ENCODE data around the gene CTIF. TPM values are rescaled to one million over a fixed set of nuclear protein-coding genes. Genes with fewer than 3 reads are reported as not detected.
A peak's percentile ranks its signal among the peaks of the same experiment; 100 is the strongest.

CTIF gene
- total and polyA plus RNA-seq, 12 donors: 20.5 to 159 (median 57.0) TPM

- no peak overlapping the region for H3K4me3 ChIP-seq
- no peaks in the 10 kb centered on the region for H3K9me3 ChIP-seq (replicated peaks in 1 of 3)
- TF ChIP-seq CTCF (IDR thresholded peaks at IDR 0.05) (no peak), POLR2A (IDR thresholded peaks at IDR 0.05) (no peak)
- no peaks in the 10 kb centered on the region for H3K27me3 ChIP-seq
- intact Hi-C loops (cut with DNase I): no loop called here
- H3K36me3 ChIP-seq (replicated peaks in 1 of 2): no peaks in the 10 kb centered on the region
- H3K27ac ChIP-seq: no peak overlapping the region
- 89 to 96% (median 96%) methylated on average over 10 to 17 of the region's 17 CpGs for WGBS, 4 donors
- peaks cover 13 to 23% of the 10 kb centered on the region in 2 donors for H3K4me1 ChIP-seq (replicated peaks in 1 of 2)
- DNase-seq: no peak
Observed at GRCh38 chr18:48609820-48610815, 71.3 kb downstream of the CTIF start.

GRCh38 chr18:48611203-48611602 lies 72.4 kb downstream of the CTIF start:
- Histone ChIP-seq H3K4me3 (no peak overlapping the region), H3K36me3 (replicated peaks in 1 of 2) (no peaks in the 10 kb centered on the region), H3K9me3 (replicated peaks in 1 of 3) (no peaks in the 10 kb centered on the region), H3K27ac (no peak overlapping the region), H3K27me3 (no peaks in the 10 kb centered on the region), H3K4me1 (replicated peaks in 1 of 2) (peaks cover 13 to 23% of the 10 kb centered on the region in 2 donors)
- intact Hi-C loops (cut with DNase I): no loop called here
- DNase-seq: no peak
- TF ChIP-seq CTCF (IDR thresholded peaks at IDR 0.05): no peak
- no peak for TF ChIP-seq POLR2A (IDR thresholded peaks at IDR 0.05)
- 93 to 100% (median 94%) methylated on average over 1 to 5 of the region's 5 CpGs for WGBS, 4 donors

GRCh38 chr18:48611785-48612480 lies 73.1 kb downstream of the CTIF start:
- no peaks in the 10 kb centered on the region for H3K9me3 ChIP-seq (replicated peaks in 1 of 3)
- no peak for DNase-seq
- H3K36me3 ChIP-seq (replicated peaks in 1 of 2): no peaks in the 10 kb centered on the region
- WGBS, 4 donors: 55 to 81% (median 74%) methylated on average over 6 to 10 of the region's 10 CpGs
- H3K27me3 ChIP-seq: no peaks in the 10 kb centered on the region
- no peak for TF ChIP-seq CTCF (IDR thresholded peaks at IDR 0.05)
- TF ChIP-seq POLR2A (IDR thresholded peaks at IDR 0.05): no peak
- peaks cover 10 to 17% of the 10 kb centered on the region in 2 donors for H3K4me1 ChIP-seq (replicated peaks in 1 of 2)
- H3K4me3 ChIP-seq: no peak overlapping the region
- H3K27ac ChIP-seq: no peak overlapping the region
- intact Hi-C loops (cut with DNase I): no loop called here

- Histone ChIP-seq H3K27ac (peak overlapping the region in 1 of 5 donors; percentile 65), H3K27me3 (no peaks in the 10 kb centered on the region), H3K4me1 (replicated peaks in 1 of 2) (peaks cover 5 to 12% of the 10 kb centered on the region in 2 donors), H3K36me3 (replicated peaks in 1 of 2) (no peaks in the 10 kb centered on the region), H3K4me3 (no peak overlapping the region), H3K9me3 (replicated peaks in 1 of 3) (no peaks in the 10 kb centered on the region)
- intact Hi-C loops (cut with DNase I): no loop called here
- WGBS, 4 donors: 96 to 100% (median 98%) methylated on average over 6 of the region's 6 CpGs; no CpG with 5 or more reads in 1 of the 4 donors
- TF ChIP-seq CTCF (IDR thresholded peaks at IDR 0.05) (no peak), POLR2A (IDR thresholded peaks at IDR 0.05) (no peak)
- no peak for DNase-seq
Observed at GRCh38 chr18:48612511-48612910, 73.7 kb downstream of the CTIF start.
